Type B pancreatic cell (in vitro differentiated cells): ENCODE results near the gene POLR3C. TPM values are rescaled to one million over a fixed set of nuclear protein-coding genes. Genes with fewer than 3 reads are reported as not detected.

Source experiments
- DNase-seq: peaks from one replicate; pipeline ENCODE4 v3.0.0; 2021; ENCODE audit warnings: mixed read lengths; ENCODE audit not compliant: unreplicated experiment; ENCODE audit errors: extremely low spot score
- H3K27ac Mint-ChIP-seq: 2 replicates; pipeline ENCODE4 v1.8.0; 2021; ENCODE audit warnings: mild to moderate bottlenecking, mixed read lengths
- H3K27me3 Mint-ChIP-seq: 2 replicates; pipeline ENCODE4 v1.8.0; 2021; ENCODE audit warnings: mixed read lengths
- H3K36me3 Mint-ChIP-seq: 2 replicates; pipeline ENCODE4 v1.8.0; 2021; ENCODE audit warnings: mixed read lengths
- H3K4me1 Mint-ChIP-seq: one replicate; pipeline ENCODE4 v1.8.0; 2021; ENCODE audit warnings: mixed read lengths; ENCODE audit not compliant: unreplicated experiment
- H3K4me3 Mint-ChIP-seq: 2 replicates; pipeline ENCODE4 v1.8.0; 2021; ENCODE audit warnings: mild to moderate bottlenecking, mixed read lengths
- H3K9me3 Mint-ChIP-seq: 2 replicates; pipeline ENCODE4 v1.8.0; 2021; ENCODE audit warnings: mixed read lengths
- total RNA-seq: library from RNA; stranded (reverse); gene quantifications from 2 replicates; pipeline ENCODE4 v1.2.1, GENCODE V29; 2021; ENCODE audit warnings: low replicate concordance
- TF ChIP-seq, protein P1 (sequence below): fragments of 200-600 bp; sonication (generic); conservative IDR thresholded peaks from 2 replicates; pipeline ENCODE4 v1.5.0; 2021; ENCODE audit warnings: antibody characterized with exemption, mild to moderate bottlenecking

POLR3C gene
- total RNA-seq, 1 donor from 2014 or later = 28.3 TPM

DNA sequence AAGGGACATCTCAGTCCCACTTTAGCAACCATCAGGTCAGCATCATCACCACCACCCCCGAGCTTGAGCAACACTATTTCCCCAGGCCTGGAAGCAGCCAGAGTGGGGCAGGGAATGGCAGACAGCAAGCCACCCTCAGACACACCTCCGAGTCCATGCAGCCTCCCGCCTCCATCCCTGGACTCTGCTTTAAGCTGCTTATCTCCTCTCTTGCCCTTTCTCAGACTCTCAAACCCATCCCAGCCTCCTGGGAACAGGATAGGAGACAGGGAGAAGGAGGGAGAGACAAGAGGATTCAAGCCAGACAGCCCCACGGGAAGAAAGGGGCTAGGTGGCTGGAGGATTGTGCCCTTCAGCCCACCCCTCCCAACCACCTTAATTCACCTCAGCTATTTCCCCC, 33.2 kb downstream of the POLR3C start:
- Mint-ChIP-seq H3K4me1 (peaks cover 5% of the 10 kb centered on the region), H3K27ac (no peak overlapping the region), H3K4me3 (peak overlapping the region; percentile 64), H3K36me3 (peaks cover 21% of the 10 kb centered on the region), H3K27me3 (no peaks in the 10 kb centered on the region), H3K9me3 (no peaks in the 10 kb centered on the region)
- TF ChIP-seq, protein P1, sequence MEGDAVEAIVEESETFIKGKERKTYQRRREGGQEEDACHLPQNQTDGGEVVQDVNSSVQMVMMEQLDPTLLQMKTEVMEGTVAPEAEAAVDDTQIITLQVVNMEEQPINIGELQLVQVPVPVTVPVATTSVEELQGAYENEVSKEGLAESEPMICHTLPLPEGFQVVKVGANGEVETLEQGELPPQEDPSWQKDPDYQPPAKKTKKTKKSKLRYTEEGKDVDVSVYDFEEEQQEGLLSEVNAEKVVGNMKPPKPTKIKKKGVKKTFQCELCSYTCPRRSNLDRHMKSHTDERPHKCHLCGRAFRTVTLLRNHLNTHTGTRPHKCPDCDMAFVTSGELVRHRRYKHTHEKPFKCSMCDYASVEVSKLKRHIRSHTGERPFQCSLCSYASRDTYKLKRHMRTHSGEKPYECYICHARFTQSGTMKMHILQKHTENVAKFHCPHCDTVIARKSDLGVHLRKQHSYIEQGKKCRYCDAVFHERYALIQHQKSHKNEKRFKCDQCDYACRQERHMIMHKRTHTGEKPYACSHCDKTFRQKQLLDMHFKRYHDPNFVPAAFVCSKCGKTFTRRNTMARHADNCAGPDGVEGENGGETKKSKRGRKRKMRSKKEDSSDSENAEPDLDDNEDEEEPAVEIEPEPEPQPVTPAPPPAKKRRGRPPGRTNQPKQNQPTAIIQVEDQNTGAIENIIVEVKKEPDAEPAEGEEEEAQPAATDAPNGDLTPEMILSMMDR = no peak
- DNase-seq = no peak

DNA sequence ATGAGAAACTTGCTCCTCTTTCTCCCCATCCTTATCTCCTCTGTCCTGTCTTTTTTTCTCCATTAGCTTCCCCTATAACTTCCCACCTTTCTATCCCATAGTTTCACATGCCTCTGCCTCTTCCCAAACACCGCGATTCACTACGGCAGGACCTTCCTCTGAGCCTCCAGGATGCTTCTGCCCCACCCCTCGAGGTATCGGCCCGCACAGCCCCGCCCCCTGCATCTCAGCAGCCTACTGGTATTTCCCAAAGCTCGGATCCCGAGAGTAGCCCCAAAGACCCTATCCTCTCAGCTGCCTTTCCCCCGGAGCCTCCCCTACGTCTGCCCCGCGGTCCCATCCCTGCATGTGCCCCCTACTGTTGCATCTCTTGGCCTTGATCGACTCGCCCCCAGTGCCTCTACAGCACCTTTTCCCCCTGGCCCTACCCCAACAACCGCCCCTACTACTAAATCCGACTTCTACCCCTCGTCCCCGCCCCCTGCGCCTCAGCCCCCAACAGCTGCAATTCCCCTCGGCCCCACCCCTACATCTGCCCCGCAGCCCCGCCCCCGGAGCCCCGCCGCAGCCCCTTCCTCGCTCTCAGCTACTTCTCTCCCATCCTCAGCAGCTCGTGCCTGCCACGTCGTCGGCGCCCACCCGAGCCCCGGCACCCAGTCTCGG, 34.4 kb downstream of the POLR3C start:
- no peak for DNase-seq
- TF ChIP-seq, protein P1 = no peak
- peaks cover 5% of the 10 kb centered on the region for H3K4me1 Mint-ChIP-seq

DNA sequence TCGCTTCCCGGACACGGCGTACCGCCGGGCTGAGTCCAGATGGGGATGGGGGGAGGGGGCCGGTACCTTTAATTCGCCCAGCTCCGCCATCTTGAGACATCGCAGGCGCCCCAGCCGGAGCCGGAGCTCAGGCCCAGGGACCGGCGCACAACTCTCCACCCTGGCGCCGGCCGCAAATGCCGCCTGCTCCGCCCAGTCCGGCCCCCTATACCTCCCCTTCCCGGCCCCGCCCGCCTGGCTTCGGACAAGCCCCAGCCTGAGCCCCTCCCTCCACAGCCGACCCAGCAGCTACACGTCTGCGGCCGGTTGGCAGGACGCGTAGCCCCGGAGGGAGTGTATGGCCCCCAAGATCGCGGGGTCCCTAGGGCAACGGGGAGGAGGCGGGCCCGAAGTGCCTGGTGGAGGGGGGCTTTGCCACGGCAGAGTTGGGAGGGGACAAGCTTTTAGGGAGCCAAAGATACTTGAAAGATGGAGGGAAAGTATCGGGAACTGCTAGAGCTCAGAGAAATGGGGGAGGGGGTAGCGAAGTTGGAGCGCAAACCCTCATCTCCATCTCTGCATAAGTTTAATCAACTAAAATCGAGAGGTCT, 35.0 kb downstream of the POLR3C start, which contains the start of gene PIAS3:
Gene PIAS3 (minus strand): TSS at position 181 of the 590 bp plus-strand sequence. CDS start 91 bp downstream, at position 90.
- H3K9me3 Mint-ChIP-seq = no peaks in the 10 kb centered on the region
- peak within 1 kb of the TSS; percentile 91 for H3K27ac Mint-ChIP-seq
- peaks cover 5% of the 10 kb centered on the region for H3K4me1 Mint-ChIP-seq
- peak within 1 kb of the TSS; percentile 99 for H3K4me3 Mint-ChIP-seq
- peaks cover 12% of the 10 kb centered on the region for H3K36me3 Mint-ChIP-seq
- H3K27me3 Mint-ChIP-seq = peaks cover 8% of the 10 kb centered on the region
- TF ChIP-seq, protein P1 = no peak
- peak; percentile 95 for DNase-seq

More for the DNA sequence above, 34.4 kb downstream of the POLR3C start:
- H3K27me3 Mint-ChIP-seq = peaks cover 5% of the 10 kb centered on the region
- H3K9me3 Mint-ChIP-seq = no peaks in the 10 kb centered on the region
- peak overlapping the region; percentile 99 for H3K4me3 Mint-ChIP-seq
- peaks cover 15% of the 10 kb centered on the region for H3K36me3 Mint-ChIP-seq
- peak overlapping the region; percentile 91 for H3K27ac Mint-ChIP-seq

DNA sequence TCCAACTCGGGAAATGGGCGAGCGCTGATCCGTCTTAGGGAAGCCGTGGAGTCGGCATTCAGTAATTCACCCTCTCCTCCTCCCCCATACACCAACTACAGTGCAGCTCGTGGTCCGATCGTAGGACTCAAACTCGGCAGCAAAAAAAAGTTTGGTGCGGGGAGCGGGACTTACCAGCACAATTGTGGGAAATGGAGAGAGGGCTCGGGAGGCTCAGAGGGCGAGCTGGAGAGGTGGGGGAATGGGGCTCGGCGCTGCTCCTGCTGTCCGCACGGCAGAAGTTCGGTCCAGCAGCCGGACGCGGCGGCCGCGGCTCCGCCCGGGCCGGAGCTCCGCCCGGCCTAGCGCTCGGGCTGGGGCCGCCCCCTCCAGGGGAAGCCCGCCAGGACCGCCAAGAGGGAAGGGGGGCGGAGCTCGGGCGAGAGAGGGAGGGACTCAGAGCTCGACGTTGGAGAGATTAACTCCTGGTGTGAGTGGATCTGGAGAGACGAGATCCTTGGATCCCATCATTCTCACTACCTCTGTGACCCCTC, 35.6 kb downstream of the POLR3C start:
- Mint-ChIP-seq H3K36me3 (peaks cover 11% of the 10 kb centered on the region), H3K27me3 (peaks cover 12% of the 10 kb centered on the region), H3K27ac (peak overlapping the region; percentile 91), H3K9me3 (no peaks in the 10 kb centered on the region), H3K4me1 (peaks cover 5% of the 10 kb centered on the region), H3K4me3 (peak overlapping the region; percentile 99)
- TF ChIP-seq, protein P1 = peak; percentile 28
- DNase-seq = peak; percentile 87

DNA sequence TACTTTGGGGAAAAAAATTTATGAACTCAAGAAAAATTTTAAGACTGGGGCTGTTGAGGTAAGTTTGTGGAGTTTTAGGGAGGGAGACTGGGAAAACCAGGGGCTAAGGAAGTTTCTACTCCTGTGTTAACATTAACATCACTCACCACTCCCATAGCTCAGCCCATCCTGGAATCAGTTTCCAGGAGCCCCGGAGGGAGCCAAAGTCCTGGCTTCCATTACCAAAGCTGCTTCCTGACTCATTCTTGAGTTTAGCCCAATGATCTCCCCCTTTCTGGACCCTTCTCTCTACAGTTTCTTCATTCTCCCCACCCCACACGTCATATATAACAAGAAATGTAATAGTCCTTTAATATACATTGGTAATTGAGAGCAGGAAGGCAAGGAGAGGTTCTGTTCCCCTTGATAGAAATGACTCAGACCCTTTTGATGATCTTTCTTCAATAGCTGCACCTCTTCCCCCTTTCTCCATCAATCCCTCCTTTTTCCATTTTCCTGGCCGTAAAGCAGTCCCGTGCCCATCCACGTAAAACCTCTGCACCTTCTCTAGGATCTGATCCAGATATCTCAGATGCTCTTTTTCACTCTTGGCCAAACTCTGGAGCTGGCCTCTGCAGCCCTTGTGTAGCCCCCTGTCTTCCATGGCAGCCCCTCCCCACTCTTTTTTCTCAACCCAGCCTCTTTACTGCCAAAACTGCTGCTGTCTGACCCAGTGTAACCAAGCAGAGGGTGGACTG, 39.5 kb downstream of the POLR3C start:
- no peak overlapping the region for H3K27ac Mint-ChIP-seq
- no peaks in the 10 kb centered on the region for H3K9me3 Mint-ChIP-seq
- TF ChIP-seq, protein P1 = no peak
- H3K36me3 Mint-ChIP-seq = no peaks in the 10 kb centered on the region
- no peak overlapping the region for H3K4me3 Mint-ChIP-seq
- no peaks in the 10 kb centered on the region for H3K4me1 Mint-ChIP-seq
- no peak for DNase-seq
- H3K27me3 Mint-ChIP-seq = peaks cover 34% of the 10 kb centered on the region
